GM23338 (cell line): ENCODE results near the gene POU1F1.

Experiments
- CREB1 ChIP-seq: fragments of 250-450 bp; sonication (Bioruptor Pico); IDR thresholded peaks from 2 replicates; pipeline ENCODE4 v1.5.0; 2020; ENCODE audit warnings: low read depth, mild to moderate bottlenecking, moderate library complexity
- ETS1 ChIP-seq: IDR thresholded peaks from 2 replicates; pipeline ENCODE4 v1.6.1; 2016; ENCODE audit warnings: antibody characterized with exemption
- EZH2 ChIP-seq: fragments of 200-600 bp; sonication (generic); IDR thresholded peaks from one replicate; pipeline ENCODE4 v1.8.0; 2017; ENCODE audit warnings: antibody characterized with exemption, mild to moderate bottlenecking, low read depth; ENCODE audit not compliant: unreplicated experiment
- EZH2phosphoT487 ChIP-seq: fragments of 200-600 bp; sonication (generic); IDR thresholded peaks from one replicate; pipeline ENCODE4 v1.8.1; 2018; ENCODE audit warnings: antibody characterized with exemption; ENCODE audit not compliant: unreplicated experiment
- JUNB ChIP-seq: IDR thresholded peaks from one replicate; pipeline ENCODE4 v1.6.1; 2016; ENCODE audit warnings: antibody characterized with exemption; ENCODE audit not compliant: unreplicated experiment
- NANOG ChIP-seq: IDR thresholded peaks from 2 replicates; pipeline ENCODE4 v1.6.1; 2016; ENCODE audit warnings: antibody characterized with exemption, borderline replicate concordance
- POLR2AphosphoS5 ChIP-seq: IDR thresholded peaks from 2 replicates; pipeline ENCODE4 v1.6.1; 2016; ENCODE audit warnings: antibody characterized with exemption, low read depth
- STAT1 ChIP-seq: IDR thresholded peaks from one replicate; pipeline ENCODE4 v1.6.1; 2016; ENCODE audit warnings: antibody characterized with exemption; ENCODE audit not compliant: unreplicated experiment
- ZNF114 ChIP-seq: fragments of 250-450 bp; sonication (Bioruptor Pico); IDR thresholded peaks from 2 replicates; pipeline ENCODE4 v1.5.0; 2020; ENCODE audit warnings: mild to moderate bottlenecking, moderate library complexity
- ZNF331 ChIP-seq: fragments of 250-450 bp; sonication (Bioruptor Pico); IDR thresholded peaks from 2 replicates; pipeline ENCODE4 v1.5.0; 2020; ENCODE audit warnings: low read depth, mild to moderate bottlenecking, moderate library complexity
- TF ChIP-seq, protein P1 (sequence below), 2 experiments: fragments of 200-600 bp in 1 of 2; sonication (generic) in 1 of 2; conservative IDR thresholded peaks; 2 replicates each; pipeline versions ENCODE4 v1.5.1 to v1.6.1; 2016 to 2017; ENCODE audit warnings: antibody characterized with exemption in 2 of 2, low read depth in 2 of 2, mild to moderate bottlenecking in 2 of 2, moderate library complexity in 1 of 2
- TF ChIP-seq, protein P2 (sequence below): IDR thresholded peaks from one replicate; pipeline ENCODE4 v1.6.1; 2018; ENCODE audit warnings: antibody characterized with exemption; ENCODE audit not compliant: unreplicated experiment
- TF ChIP-seq, protein P3 (sequence below): fragments of 250-450 bp; sonication (Bioruptor Pico); IDR thresholded peaks from 2 replicates; pipeline ENCODE4 v1.5.0; 2020; ENCODE audit warnings: mild to moderate bottlenecking, moderate library complexity

DNA sequence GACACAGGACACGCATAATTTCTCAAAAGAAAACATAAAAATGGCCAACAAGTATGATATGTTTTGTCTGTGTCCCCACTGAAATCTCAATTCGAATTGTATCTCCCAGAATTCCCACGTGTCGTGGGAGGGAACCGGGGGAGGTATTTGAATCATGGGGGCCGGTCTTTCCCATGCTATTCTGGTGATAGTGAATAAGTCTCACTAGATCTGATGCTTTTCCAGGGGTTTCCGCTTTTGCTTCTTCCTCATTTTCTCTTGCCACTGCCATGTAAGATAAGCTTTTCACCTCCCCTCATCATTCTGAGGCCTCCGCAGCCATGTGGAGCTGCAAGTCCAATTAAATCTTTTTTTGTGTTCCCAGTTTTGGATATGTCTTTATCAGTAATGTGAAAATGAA, 12.1 kb upstream of the POU1F1 start:
- TF ChIP-seq, protein P1, sequence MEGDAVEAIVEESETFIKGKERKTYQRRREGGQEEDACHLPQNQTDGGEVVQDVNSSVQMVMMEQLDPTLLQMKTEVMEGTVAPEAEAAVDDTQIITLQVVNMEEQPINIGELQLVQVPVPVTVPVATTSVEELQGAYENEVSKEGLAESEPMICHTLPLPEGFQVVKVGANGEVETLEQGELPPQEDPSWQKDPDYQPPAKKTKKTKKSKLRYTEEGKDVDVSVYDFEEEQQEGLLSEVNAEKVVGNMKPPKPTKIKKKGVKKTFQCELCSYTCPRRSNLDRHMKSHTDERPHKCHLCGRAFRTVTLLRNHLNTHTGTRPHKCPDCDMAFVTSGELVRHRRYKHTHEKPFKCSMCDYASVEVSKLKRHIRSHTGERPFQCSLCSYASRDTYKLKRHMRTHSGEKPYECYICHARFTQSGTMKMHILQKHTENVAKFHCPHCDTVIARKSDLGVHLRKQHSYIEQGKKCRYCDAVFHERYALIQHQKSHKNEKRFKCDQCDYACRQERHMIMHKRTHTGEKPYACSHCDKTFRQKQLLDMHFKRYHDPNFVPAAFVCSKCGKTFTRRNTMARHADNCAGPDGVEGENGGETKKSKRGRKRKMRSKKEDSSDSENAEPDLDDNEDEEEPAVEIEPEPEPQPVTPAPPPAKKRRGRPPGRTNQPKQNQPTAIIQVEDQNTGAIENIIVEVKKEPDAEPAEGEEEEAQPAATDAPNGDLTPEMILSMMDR (conservative IDR thresholded peaks at IDR 0.05; ENCODE audit: low read depth in 2 of 2) = no peak
- no peak for TF ChIP-seq EZH2
- no peak for TF ChIP-seq CREB1 (CRISPR knock-in tag)
- TF ChIP-seq EZH2phosphoT487 = no peak
- TF ChIP-seq POLR2AphosphoS5 = no peak
- no peak for TF ChIP-seq JUNB
- TF ChIP-seq NANOG = no peak
- TF ChIP-seq ZNF331 (CRISPR knock-in tag) = no peak
- TF ChIP-seq STAT1 = no peak
- TF ChIP-seq, protein P2, sequence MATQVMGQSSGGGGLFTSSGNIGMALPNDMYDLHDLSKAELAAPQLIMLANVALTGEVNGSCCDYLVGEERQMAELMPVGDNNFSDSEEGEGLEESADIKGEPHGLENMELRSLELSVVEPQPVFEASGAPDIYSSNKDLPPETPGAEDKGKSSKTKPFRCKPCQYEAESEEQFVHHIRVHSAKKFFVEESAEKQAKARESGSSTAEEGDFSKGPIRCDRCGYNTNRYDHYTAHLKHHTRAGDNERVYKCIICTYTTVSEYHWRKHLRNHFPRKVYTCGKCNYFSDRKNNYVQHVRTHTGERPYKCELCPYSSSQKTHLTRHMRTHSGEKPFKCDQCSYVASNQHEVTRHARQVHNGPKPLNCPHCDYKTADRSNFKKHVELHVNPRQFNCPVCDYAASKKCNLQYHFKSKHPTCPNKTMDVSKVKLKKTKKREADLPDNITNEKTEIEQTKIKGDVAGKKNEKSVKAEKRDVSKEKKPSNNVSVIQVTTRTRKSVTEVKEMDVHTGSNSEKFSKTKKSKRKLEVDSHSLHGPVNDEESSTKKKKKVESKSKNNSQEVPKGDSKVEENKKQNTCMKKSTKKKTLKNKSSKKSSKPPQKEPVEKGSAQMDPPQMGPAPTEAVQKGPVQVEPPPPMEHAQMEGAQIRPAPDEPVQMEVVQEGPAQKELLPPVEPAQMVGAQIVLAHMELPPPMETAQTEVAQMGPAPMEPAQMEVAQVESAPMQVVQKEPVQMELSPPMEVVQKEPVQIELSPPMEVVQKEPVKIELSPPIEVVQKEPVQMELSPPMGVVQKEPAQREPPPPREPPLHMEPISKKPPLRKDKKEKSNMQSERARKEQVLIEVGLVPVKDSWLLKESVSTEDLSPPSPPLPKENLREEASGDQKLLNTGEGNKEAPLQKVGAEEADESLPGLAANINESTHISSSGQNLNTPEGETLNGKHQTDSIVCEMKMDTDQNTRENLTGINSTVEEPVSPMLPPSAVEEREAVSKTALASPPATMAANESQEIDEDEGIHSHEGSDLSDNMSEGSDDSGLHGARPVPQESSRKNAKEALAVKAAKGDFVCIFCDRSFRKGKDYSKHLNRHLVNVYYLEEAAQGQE = no peak
- TF ChIP-seq ETS1 = no peak
- no peak for TF ChIP-seq ZNF114
- TF ChIP-seq, protein P3, sequence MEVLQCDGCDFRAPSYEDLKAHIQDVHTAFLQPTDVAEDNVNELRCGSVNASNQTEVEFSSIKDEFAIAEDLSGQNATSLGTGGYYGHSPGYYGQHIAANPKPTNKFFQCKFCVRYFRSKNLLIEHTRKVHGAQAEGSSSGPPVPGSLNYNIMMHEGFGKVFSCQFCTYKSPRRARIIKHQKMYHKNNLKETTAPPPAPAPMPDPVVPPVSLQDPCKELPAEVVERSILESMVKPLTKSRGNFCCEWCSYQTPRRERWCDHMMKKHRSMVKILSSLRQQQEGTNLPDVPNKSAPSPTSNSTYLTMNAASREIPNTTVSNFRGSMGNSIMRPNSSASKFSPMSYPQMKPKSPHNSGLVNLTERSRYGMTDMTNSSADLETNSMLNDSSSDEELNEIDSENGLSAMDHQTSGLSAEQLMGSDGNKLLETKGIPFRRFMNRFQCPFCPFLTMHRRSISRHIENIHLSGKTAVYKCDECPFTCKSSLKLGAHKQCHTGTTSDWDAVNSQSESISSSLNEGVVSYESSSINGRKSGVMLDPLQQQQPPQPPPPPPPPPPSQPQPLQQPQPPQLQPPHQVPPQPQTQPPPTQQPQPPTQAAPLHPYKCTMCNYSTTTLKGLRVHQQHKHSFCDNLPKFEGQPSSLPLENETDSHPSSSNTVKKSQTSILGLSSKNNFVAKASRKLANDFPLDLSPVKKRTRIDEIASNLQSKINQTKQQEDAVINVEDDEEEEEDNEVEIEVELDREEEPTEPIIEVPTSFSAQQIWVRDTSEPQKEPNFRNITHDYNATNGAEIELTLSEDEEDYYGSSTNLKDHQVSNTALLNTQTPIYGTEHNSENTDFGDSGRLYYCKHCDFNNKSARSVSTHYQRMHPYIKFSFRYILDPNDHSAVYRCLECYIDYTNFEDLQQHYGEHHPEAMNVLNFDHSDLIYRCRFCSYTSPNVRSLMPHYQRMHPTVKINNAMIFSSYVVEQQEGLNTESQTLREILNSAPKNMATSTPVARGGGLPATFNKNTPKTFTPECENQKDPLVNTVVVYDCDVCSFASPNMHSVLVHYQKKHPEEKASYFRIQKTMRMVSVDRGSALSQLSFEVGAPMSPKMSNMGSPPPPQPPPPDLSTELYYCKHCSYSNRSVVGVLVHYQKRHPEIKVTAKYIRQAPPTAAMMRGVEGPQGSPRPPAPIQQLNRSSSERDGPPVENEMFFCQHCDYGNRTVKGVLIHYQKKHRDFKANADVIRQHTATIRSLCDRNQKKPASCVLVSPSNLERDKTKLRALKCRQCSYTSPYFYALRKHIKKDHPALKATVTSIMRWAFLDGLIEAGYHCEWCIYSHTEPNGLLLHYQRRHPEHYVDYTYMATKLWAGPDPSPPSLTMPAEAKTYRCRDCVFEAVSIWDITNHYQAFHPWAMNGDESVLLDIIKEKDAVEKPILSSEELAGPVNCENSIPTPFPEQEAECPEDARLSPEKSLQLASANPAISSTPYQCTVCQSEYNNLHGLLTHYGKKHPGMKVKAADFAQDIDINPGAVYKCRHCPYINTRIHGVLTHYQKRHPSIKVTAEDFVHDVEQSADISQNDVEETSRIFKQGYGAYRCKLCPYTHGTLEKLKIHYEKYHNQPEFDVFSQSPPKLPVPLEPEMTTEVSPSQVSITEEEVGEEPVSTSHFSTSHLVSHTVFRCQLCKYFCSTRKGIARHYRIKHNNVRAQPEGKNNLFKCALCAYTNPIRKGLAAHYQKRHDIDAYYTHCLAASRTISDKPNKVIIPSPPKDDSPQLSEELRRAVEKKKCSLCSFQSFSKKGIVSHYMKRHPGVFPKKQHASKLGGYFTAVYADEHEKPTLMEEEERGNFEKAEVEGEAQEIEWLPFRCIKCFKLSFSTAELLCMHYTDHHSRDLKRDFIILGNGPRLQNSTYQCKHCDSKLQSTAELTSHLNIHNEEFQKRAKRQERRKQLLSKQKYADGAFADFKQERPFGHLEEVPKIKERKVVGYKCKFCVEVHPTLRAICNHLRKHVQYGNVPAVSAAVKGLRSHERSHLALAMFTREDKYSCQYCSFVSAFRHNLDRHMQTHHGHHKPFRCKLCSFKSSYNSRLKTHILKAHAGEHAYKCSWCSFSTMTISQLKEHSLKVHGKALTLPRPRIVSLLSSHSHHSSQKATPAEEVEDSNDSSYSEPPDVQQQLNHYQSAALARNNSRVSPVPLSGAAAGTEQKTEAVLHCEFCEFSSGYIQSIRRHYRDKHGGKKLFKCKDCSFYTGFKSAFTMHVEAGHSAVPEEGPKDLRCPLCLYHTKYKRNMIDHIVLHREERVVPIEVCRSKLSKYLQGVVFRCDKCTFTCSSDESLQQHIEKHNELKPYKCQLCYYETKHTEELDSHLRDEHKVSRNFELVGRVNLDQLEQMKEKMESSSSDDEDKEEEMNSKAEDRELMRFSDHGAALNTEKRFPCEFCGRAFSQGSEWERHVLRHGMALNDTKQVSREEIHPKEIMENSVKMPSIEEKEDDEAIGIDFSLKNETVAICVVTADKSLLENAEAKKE = no peak
